KBM-7 (cell line): ENCODE measurements around the gene CELF4.

ENCODE experiments used
- DNase-seq: peaks from one replicate; pipeline ENCODE4 v3.0.0-alpha.2; 2015
- in situ Hi-C: fragments of 300-500 bp; cut with MboI; formaldehyde crosslinking; loops from 2 replicates; pipeline ENCODE4 v1.14.3; 2020; ENCODE audit warnings: low sequenced_read_pairs, low pct_unique_long_range_greater_than_20kb, mixed read lengths

Gene CELF4

GRCh38 chr18:37577051-37577611, 11.5 kb upstream of the CELF4 start:
- in situ Hi-C loops: no loop called here
- no peak for DNase-seq

GRCh38 chr18:37575646-37576045, 10.0 kb upstream of the CELF4 start:
- DNase-seq: no peak
- in situ Hi-C loops: no loop called here

GRCh38 chr18:37574113-37574512, 8.5 kb upstream of the CELF4 start:
- in situ Hi-C loops: no loop called here
- no peak for DNase-seq

GRCh38 chr18:37572736-37573135, 7.1 kb upstream of the CELF4 start:
- in situ Hi-C loops: no loop called here
- no peak for DNase-seq

- in situ Hi-C loops: no loop called here
- DNase-seq: no peak
Measured at GRCh38 chr18:37571266-37571665, 5.7 kb upstream of the CELF4 start.

GRCh38 chr18:37570336-37570930, 4.8 kb upstream of the CELF4 start:
- no peak for DNase-seq
- in situ Hi-C loops: no loop called here

- in situ Hi-C loops: no loop called here
- DNase-seq: no peak
Measured at GRCh38 chr18:37568671-37569070, 3.1 kb upstream of the CELF4 start.

GRCh38 chr18:37567994-37568359, 2.4 kb upstream of the CELF4 start:
- in situ Hi-C loops: no loop called here
- DNase-seq: no peak

- DNase-seq: no peak
- in situ Hi-C loops: no loop called here
Measured at GRCh38 chr18:37567061-37567993, 1.7 kb upstream of the CELF4 start.

GRCh38 chr18:37566479-37567060, 972 bp upstream of the CELF4 start:
- no peak for DNase-seq
- in situ Hi-C loops: no loop called here

GRCh38 chr18:37565977-37566478, 430 bp upstream of the CELF4 start:
- in situ Hi-C loops: no loop called here
- DNase-seq: no peak

GRCh38 chr18:37564711-37565100, 892 bp downstream of the CELF4 start:
- DNase-seq: peak; percentile 26
- in situ Hi-C loops: no loop called here

- in situ Hi-C loops: no loop called here
- no peak for DNase-seq
Measured at GRCh38 chr18:37563931-37564392, 1.6 kb downstream of the CELF4 start.

- DNase-seq: no peak
- in situ Hi-C loops: no loop called here
Measured at GRCh38 chr18:37561986-37562385, 3.6 kb downstream of the CELF4 start.

GRCh38 chr18:37560003-37560402, 5.6 kb downstream of the CELF4 start:
- in situ Hi-C loops: no loop called here
- DNase-seq: no peak

GRCh38 chr18:37559194-37559593, 6.4 kb downstream of the CELF4 start:
- no peak for DNase-seq

GRCh38 chr18:37554399-37554787, 11.2 kb downstream of the CELF4 start:
- in situ Hi-C loops: no loop called here
- DNase-seq: no peak

More at GRCh38 chr18:37559194-37559593, 6.4 kb downstream of the CELF4 start:
- in situ Hi-C loops: no loop called here

GRCh38 chr18:37553633-37554398, 11.8 kb downstream of the CELF4 start:
- no peak for DNase-seq
- in situ Hi-C loops: no loop called here

GRCh38 chr18:37552286-37552685, 13.3 kb downstream of the CELF4 start:
- in situ Hi-C loops: no loop called here
- no peak for DNase-seq
